ENCODE measurements around the gene PTH1R.

The PTH1R gene

DNA sequence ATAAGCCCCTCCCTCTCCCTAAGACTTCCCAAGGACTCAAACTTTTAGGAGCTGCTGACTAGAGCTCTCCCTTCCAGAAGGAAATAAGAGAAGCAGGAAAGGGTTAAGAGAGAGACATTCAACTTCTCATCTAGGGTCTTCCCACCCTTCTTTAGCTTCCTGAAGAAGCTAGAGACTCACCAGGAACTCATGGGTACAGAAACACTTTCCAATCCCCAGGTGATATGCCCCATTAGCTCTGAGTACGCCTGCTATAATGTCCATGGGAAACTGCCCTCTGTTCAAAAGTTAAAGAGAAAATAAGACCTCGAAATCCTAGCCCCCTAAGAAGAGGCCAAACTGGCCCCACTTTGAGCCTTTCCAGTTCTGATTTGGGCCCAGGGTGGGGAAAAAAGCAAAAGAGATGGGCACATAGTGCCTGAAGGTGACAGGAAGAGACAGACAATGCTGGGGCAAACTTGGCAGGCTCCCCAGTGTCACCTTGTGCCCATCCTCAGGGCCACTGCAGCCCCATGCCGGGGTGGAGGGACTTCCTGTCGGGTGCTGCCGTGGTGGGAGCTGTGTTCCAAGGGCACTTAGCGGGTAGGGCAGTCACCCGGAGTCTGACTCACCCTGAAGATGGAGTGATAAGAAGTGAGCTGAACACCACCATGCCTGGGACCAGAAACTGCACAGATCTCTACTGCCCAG is 69.5 kb downstream of the PTH1R start:
- no peak for DNase-seq (ENCODE audit: low spot score)

DNA sequence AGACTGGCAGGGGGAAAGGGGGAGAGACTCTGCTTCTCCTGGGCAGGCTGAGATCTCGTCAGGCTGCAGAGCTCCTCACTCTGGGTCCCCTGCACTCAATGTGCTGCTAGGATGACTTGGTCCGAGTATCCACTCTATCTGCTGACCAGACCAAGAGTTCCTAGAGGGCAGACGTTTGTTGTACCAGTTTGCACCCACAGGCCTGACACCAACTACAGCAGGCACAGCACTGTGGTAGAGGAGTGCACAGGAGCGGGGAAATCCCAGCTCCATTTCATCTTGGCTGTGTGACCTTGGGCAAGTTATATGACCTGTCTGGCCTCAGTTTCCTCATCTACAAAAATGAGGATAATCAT is 70.0 kb downstream of the PTH1R start:
- DNase-seq (ENCODE audit: low spot score): no peak

DNA sequence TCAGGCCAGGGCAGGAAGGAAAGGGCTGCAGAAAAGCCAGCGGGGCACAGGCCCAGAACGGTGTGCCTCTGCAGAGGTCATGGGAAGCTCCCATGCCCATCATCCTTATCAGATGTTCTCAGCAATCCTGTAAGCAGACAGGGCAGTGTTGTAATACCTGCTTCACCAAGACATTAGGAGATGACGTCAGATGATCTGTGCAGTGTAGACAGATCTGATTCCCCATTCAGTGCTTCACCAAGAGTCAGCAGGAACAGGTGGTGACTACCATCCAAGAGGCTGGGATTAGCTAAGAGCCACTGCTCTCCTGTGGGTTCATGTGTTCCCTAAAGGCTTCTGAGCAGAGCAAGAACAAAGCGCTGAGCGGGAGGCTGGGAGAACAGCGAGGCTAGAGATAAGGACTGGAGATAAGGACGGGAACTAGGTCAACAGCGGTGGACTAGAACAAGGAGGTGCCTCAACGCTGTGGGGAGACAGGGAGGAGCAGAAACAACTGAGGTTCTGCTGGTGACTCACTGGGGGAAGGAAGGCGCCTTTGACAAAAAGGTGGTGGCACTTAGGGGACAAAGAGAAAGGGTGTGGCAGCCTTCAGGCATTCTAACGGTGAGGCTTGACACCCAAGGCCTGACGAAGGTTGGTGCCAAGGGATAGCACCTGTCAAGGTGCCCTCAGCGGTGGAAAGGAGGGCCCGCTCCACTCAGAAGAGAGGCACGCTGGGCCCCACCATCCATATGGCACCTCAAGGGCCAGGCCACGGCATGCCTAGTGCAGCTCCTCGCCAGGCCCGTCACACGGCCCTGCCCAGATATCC is 70.7 kb downstream of the PTH1R start:
- DNase-seq (ENCODE audit: low spot score): no peak

DNA sequence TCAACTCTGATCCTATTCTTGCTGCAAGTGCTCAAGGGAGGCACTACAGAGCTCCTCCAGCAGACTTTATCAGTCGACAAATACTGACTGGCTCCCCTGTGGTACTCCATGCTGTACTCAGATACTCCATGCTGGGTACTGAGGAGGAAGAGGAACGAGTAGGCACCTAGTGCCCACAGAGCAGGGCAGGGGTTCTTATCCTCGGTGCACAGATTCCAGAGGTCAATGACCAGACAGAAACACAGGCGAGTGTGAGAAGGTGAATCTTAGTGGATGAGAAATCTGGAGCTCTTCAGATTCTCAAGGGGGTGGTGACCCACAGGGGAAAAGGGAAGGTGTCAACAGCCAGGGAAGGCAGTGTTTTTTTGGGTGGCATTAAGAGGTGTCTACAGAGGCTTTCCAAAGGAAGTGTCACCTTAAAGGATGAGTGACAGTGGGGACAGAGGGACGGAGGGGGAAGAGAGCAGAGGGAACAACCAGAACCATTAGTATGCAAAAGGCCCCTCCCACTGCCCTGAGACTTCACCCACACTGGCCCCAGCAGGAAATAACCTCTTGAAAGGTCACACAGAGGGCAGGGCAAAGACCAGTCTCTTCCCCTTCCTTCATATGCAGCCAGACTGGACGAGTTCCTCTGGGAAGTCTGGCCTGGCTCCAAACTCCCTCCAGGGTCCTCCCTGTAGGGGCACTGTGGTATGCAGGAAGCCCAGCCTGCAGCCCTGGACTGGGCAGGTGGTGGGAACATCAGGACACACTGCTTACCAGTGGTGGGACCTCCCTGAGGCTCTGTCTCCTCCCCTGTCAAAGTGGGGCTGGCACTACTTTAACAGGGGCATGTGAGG is 71.5 kb downstream of the PTH1R start:
- DNase-seq (ENCODE audit: low spot score): no peak

DNA sequence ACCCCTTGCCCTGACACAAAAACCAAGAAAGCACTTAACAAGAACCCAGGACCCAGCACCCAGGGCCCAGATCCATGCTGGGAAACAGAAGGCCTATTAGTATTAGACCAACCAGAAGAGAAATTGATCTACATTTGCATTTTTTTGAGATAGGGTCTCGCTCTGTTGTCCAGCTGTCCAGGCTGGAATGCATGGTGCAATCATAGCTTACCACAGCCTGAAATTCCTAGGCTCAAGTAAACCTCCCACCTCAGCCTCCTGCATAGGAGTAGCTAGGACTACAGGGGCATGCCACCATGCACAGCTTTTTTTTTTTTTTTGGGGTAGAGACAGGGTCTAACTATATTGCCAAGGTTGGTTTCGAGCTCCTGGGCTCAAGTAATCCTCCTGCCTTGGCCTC is 72.7 kb downstream of the PTH1R start:
- no peak for DNase-seq (ENCODE audit: low spot score)

DNA sequence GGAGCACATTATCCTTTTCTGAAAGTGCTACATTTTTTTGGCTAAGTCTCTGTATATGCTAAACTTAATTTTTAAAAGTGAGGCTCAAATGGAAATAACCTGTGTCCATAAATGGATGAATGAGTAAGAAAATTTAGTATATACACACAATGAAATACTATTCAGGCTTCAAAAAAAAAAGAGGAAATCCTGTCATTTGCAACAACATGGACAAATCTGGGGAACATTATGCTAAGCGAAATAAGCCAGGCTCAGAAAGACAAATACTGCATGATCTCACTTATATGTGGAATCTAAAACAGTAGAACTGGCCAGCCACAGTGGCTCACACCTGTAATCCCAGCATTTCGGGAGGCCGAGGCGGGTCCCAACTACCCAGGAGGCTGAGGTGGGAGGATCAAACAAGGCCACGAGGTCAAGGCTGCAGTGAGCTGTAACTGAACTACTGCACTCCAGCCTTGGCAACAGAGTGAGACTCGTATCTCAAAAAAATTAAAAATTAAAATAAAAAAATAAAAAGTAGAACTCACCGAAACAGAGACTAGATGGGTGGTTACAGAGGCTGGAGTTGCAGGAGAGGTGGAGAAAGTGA is 73.2 kb downstream of the PTH1R start:
- no peak for DNase-seq (ENCODE audit: low spot score)

DNA sequence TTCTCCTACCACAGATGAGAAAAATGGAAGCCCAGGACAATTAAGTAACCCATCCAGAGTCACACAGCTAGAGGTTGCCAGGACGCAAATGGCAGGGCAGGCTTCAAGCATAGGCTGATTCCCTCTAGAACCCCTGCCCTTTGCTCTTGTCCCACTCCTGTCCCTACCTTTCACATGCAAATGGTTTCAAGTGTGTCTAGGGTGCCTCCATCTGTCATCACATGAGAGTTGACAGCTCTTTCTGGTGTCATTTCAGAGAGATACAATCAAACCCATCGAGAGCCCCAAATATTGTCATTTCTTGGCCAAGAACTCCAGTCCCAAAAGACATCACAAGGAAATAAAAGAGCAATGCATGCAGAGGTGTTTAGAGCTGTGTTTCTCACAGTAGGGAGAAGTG is 75.3 kb downstream of the PTH1R start:
- DNase-seq (ENCODE audit: low spot score): no peak
